Thyroid gland (tissue), 4 donors: ENCODE data around the gene LSM7. TPM values are rescaled to one million over a fixed set of nuclear protein-coding genes. Genes with fewer than 3 reads are reported as not detected.
A peak's percentile ranks its signal among the peaks of the same experiment; 100 is the strongest.

Experiments used
- DNase-seq, 2 donors: peaks; one replicate each; pipeline ENCODE4 v3.0.0-alpha.2; 2019
- H3K27ac ChIP-seq, 3 donors: fragments of 200-600 bp; sonication (generic); 1 replicate in 2 of 3; 2 replicates in 1 of 3; pipeline ENCODE4 v1.5.1; 2016 to 2019; ENCODE audit warnings: mild to moderate bottlenecking in 1 of 3, moderate library complexity in 1 of 3
- H3K27me3 ChIP-seq: fragments of 200-600 bp; sonication (generic); one replicate; pipeline ENCODE4 v1.5.1; 2019
- H3K36me3 ChIP-seq, 2 donors: fragments of 200-600 bp; sonication (generic); one replicate each; pipeline ENCODE4 v1.5.1; 2016 to 2019
- H3K4me1 ChIP-seq, 2 donors: fragments of 200-600 bp; sonication (generic); one replicate each; pipeline ENCODE4 v1.5.1; 2017 to 2019
- H3K4me3 ChIP-seq, 3 donors: fragments of 200-600 bp; sonication (generic); replicated peaks in 1 of 3; 1 replicate in 2 of 3; 2 replicates in 1 of 3; pipeline ENCODE4 v1.5.1; 2016; ENCODE audit warnings: mild to moderate bottlenecking in 1 of 3
- H3K9me3 ChIP-seq: fragments of 200-600 bp; sonication (generic); one replicate; pipeline ENCODE4 v1.5.1; 2017
- CTCF ChIP-seq, 6 experiments: fragments of 200-600 bp in 3 of 6; fragments of 450-650 bp in 3 of 6; sonication (generic) in 3 of 6; IDR thresholded peaks; one replicate each; pipeline ENCODE4 v1.5.1; 2016 to 2019; ENCODE audit warnings: antibody characterized with exemption in 6 of 6, mild to moderate bottlenecking in 2 of 6, inconsistent platforms in 1 of 6, moderate library complexity in 1 of 6
- POLR2A ChIP-seq, 2 donors: fragments of 450-650 bp; IDR thresholded peaks; one replicate each; pipeline ENCODE4 v1.6.1; 2017; ENCODE audit warnings: antibody characterized with exemption in 2 of 2, mild to moderate bottlenecking in 2 of 2, moderate library complexity in 1 of 2
- WGBS, 2 donors: methylation state at CpG; one replicate each; pipeline ENCODE4 v1.1.5; 2017; 5-methylcytosine and 5-hydroxymethylcytosine counted together
- intact Hi-C: fragments of 100-400 bp; cut with DNase I; formaldehyde crosslinking; loops from one replicate; pipeline ENCODE4 v1.15.1; 2023
- total RNA-seq, 4 donors: library from RNA; depleted of rRNA; stranded (reverse); fragments of >200 nt; gene quantifications; one replicate each; pipeline ENCODE4 v1.2.3, GENCODE V29; 2016

The LSM7 gene
- total RNA-seq, 4 donors from 2014 or later = 21.1 to 139 (median 55.1) TPM

DNA sequence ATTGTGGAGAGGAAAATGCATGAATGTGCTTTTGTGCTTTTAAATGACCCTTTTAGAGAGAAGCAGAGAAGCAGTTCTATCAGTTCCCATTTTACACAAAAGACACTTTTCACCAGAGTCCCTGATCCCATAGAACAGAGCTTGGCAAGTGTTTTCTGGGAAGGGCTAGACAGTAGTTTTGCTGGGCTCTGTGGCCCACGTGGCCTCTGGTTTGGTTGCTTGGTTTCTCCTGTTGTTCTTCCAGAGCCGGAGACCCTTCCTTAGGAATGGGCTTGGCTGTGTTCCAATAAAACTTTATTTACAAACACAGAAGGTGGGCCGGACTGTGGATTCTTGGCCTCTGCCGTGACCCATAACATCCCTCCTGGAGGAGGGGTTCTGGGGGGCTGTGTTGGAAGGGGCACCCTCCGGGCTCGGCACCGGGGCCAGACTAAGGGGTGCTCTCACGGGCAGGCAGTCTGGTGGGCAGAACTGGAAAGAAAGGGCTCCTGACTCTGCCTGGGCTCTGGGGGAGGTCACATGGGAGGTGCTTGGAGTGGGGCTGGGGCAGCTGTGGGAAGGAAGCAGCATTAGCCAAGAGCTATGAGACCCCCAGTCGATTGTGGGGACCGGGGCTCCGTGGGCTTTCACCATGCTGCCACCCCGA, 3.3 kb upstream of the LSM7 start:
- no peaks in the 10 kb centered on the region for H3K27me3 ChIP-seq
- H3K4me3 ChIP-seq = no peak overlapping the region
- no peaks in the 10 kb centered on the region for H3K9me3 ChIP-seq
- H3K36me3 ChIP-seq = no peaks in the 10 kb centered on the region
- H3K27ac ChIP-seq = no peak overlapping the region
- no peak for TF ChIP-seq CTCF (IDR thresholded peaks at IDR 0.05)
- TF ChIP-seq POLR2A (IDR thresholded peaks at IDR 0.05) = no peak
- intact Hi-C loops = loop anchor here (5.0 kb wide), 1 partner anchor 94 kb away; the partner anchor contains the start of genes PLEKHJ1 and SF3A2
- peaks cover 40 to 59% of the 10 kb centered on the region in 2 donors for H3K4me1 ChIP-seq
- WGBS, 2 donors = 78 to 79% methylated on average over 7 to 8 of the region's 12 CpGs
- no peak for DNase-seq

GRCh38 chr19:2330632-2331284, 2.4 kb upstream of the LSM7 start:
- intact Hi-C loops = loop anchor here (5.0 kb wide), 1 partner anchor 93 kb away; the partner anchor contains the start of genes PLEKHJ1 and SF3A2
- WGBS, 2 donors = 70 to 78% methylated on average over 18 to 19 of the region's 20 CpGs

GRCh38 chr19:2330255-2330631, 1.9 kb upstream of the LSM7 start:
- no peaks in the 10 kb centered on the region for H3K9me3 ChIP-seq
- intact Hi-C loops = loop anchor here (5.0 kb wide), 1 partner anchor 93 kb away; the partner anchor contains the start of genes PLEKHJ1 and SF3A2
- no peaks in the 10 kb centered on the region for H3K36me3 ChIP-seq
- no peaks in the 10 kb centered on the region for H3K27me3 ChIP-seq
- no peak for DNase-seq
- H3K4me1 ChIP-seq = peaks cover 40 to 60% of the 10 kb centered on the region in 2 donors
- no peak overlapping the region for H3K27ac ChIP-seq
- no peak overlapping the region for H3K4me3 ChIP-seq
- TF ChIP-seq CTCF (IDR thresholded peaks at IDR 0.05) (no peak), POLR2A (IDR thresholded peaks at IDR 0.05) (no peak)
- 82 to 85% methylated on average over 10 of the region's 10 CpGs for WGBS, 2 donors

More at GRCh38 chr19:2330632-2331284, 2.4 kb upstream of the LSM7 start:
- TF ChIP-seq POLR2A (IDR thresholded peaks at IDR 0.05) (no peak), CTCF (IDR thresholded peaks at IDR 0.05) (no peak)
- Histone ChIP-seq H3K4me3 (no peak overlapping the region), H3K36me3 (no peaks in the 10 kb centered on the region), H3K27ac (no peak overlapping the region), H3K27me3 (no peaks in the 10 kb centered on the region), H3K4me1 (peaks cover 40 to 60% of the 10 kb centered on the region in 2 donors), H3K9me3 (no peaks in the 10 kb centered on the region)
- peak; percentile 14 to 20 for DNase-seq

- intact Hi-C loops = no loop called here
- no peaks in the 10 kb centered on the region for H3K9me3 ChIP-seq
- TF ChIP-seq POLR2A (IDR thresholded peaks at IDR 0.05) (no peak), CTCF (IDR thresholded peaks at IDR 0.05) (no peak)
These were observed 1.1 kb upstream of the LSM7 start for GRCh38 chr19:2329501-2329916.

DNA sequence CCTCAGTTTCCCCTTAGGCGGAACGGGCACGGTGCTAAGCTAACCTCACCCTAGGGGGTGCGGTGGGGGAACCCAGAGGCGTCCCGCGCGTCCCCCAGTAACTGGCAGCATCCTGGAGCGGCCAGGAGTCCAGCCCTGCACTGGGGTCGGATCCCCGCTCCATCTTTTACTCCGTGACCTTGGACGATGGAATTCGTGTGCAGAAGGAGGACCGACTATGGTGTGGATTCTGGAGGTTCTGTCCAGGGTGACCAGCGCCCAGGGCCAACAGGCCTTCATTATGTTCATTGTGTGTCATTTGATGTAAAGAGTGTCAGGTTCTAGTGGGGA, 728 bp upstream of the LSM7 start:
- Histone ChIP-seq H3K9me3 (no peaks in the 10 kb centered on the region), H3K4me3 (peak overlapping the region; percentile 60 to 92 (median 84)), H3K4me1 (peaks cover 40 to 60% of the 10 kb centered on the region in 2 donors), H3K27me3 (no peaks in the 10 kb centered on the region), H3K27ac (peak overlapping the region in 1 of 3 donors; percentile 35), H3K36me3 (no peaks in the 10 kb centered on the region)
- 4 to 12% methylated on average over 5 to 16 of the region's 16 CpGs for WGBS, 2 donors
- TF ChIP-seq POLR2A (IDR thresholded peaks at IDR 0.05) (no peak), CTCF (IDR thresholded peaks at IDR 0.05) (no peak)
- intact Hi-C loops = no loop called here
- no peak for DNase-seq

More at GRCh38 chr19:2329501-2329916, 1.1 kb upstream of the LSM7 start:
- Histone ChIP-seq H3K4me1 (peaks cover 40 to 60% of the 10 kb centered on the region in 2 donors), H3K4me3 (peak overlapping the region in 2 of 3 donors; percentile 60 to 84), H3K36me3 (no peaks in the 10 kb centered on the region), H3K27me3 (no peaks in the 10 kb centered on the region), H3K27ac (no peak overlapping the region)
- WGBS, 2 donors = 62 to 68% methylated on average over 13 of the region's 13 CpGs
- no peak for DNase-seq
